ELR (cell line): Measurements from ENCODE around the gene ALG1L2.
A peak's percentile ranks its signal among the peaks of the same experiment; 100 is the strongest.
"Not testable (repeated sequence)": the region's sequence is repeated elsewhere in the genome, so short reads cannot be mapped to it uniquely, and the experiment has no call there.

Experiments
- DNase-seq: peaks from one replicate; pipeline ENCODE4 v3.0.0-alpha.2; 2015; ENCODE audit warnings: low read depth

The ALG1L2 gene

GRCh38 chr3:130094491-130094941, 12.9 kb downstream of the ALG1L2 start:
- DNase-seq, result not testable (repeated sequence)

DNA sequence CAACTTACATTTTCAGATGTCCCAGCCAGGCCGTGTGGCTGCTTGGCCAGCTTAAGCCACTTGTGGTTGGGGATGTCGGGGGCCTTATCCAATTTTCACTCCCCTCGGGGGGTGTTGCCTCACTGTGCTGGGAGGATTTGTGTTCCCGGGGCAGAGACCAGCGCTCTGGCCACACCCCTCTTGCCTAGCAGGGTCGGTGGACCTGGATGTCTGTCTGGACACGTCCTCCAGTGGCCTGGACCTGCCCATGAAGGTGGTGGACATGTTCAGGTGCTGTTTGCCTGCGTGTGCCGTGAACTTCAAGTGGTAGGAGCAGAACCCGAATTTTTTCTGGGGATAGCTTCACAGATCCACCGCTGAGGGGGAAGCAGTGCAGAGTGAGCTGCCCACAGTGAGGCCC, 14.2 kb downstream of the ALG1L2 start:
- not testable (repeated sequence) for DNase-seq

GRCh38 chr3:130097096-130097495, 15.5 kb downstream of the ALG1L2 start:
- DNase-seq, result not testable (repeated sequence)

DNA sequence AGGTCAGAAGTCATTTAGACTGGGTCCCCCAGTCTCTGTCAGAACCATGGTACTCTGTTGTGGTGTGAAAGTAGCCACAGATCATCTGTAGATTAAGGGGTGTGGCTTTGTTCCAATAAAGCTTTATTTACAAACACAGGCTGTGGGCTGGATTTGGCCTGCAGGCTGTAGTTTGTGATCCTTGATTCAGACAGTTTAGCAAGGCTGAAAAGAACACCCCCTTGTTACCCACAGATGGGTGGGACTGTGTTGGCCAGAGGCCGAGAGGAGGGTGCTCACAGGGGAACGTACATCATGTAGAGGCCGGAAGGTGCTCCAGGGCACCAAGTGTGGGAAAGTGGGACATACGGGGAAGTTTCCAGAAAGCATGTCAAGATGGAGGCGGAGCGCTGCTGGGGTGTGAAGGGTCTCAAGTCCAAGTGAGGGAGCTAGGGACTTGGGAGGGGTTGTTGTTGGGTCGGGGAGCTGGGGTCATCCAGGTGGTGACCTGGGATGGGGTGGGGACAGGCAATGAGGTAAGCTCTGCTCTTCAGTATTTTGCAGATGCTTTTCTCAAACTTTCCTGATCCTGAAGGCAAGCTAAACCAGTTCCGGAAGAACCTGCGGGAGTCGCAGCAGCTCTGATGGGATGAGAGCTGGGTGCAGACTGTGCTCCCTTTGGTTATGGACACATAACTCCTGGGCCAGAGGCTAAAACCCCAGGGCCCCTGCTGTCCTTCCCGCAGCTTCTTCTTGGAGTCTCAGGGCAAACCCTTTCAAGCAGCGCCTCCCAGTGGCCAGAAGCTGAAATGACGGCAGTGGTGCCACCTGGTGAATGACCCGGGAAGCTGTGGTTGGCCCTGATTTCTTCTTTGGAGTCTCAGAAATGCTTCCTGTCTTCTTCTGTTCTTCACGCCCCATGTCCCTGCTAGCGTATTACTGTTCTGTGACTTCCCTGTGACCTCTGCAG, 16.3 kb downstream of the ALG1L2 start:
- not testable (repeated sequence) for DNase-seq

- not testable (repeated sequence) for DNase-seq
Measured at GRCh38 chr3:130098639-130099385, 17.2 kb downstream of the ALG1L2 start.

DNA sequence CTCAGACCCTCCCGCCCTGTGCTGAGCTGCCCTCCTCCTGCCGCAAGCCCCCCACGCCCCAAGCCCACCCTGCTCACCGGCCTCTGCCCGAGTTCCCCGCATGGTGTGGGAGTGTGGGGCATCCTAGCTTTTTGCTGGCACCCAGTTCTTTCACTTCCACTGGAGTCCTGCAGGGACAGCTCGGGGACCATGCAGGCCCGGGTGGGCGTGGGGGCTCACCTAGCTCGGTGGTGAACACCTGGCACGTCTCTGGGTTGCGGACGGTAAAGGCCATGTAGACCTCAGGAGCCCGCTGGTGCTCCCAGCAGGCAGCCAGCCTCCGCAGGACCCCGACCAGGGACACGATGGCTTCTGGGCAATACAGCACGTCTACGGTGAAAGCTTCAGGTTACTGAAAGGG, 20.9 kb downstream of the ALG1L2 start:
- DNase-seq, result not testable (repeated sequence)

GRCh38 chr3:130104191-130104590, 22.6 kb downstream of the ALG1L2 start:
- peak; percentile 31 for DNase-seq

DNA sequence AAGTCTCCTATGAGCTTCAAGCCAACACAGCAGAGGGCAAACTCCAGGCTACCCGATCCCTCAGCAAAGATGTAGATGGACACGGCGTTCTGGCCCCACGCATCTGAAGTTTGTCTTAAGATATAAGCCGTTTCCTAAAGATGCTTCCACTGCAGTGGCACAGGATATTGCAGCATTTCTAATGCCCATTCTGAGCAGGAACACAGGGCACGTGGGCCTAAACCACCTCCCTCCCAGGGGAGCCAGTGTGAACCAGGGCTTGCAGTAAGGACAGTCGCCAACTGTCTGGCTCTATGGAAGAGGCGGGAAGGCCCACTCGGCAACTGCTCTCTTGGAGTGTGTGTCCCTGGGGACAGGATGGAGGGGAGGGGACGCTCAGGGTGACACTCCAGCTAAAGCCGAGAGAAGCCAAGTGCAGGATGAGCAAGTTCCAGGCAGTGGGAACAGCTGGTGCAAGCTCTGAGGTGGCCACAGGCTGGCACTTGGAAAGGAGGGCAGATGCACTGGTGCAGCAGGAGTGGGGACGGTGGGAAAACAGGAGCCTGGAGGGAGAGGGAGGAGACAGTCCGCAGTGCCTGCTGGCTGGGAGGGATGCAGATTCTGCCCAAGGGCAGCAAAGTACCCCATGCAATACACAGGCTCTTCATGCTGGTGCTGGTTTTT, 25.8 kb downstream of the ALG1L2 start:
- DNase-seq, result not testable (repeated sequence)

DNA sequence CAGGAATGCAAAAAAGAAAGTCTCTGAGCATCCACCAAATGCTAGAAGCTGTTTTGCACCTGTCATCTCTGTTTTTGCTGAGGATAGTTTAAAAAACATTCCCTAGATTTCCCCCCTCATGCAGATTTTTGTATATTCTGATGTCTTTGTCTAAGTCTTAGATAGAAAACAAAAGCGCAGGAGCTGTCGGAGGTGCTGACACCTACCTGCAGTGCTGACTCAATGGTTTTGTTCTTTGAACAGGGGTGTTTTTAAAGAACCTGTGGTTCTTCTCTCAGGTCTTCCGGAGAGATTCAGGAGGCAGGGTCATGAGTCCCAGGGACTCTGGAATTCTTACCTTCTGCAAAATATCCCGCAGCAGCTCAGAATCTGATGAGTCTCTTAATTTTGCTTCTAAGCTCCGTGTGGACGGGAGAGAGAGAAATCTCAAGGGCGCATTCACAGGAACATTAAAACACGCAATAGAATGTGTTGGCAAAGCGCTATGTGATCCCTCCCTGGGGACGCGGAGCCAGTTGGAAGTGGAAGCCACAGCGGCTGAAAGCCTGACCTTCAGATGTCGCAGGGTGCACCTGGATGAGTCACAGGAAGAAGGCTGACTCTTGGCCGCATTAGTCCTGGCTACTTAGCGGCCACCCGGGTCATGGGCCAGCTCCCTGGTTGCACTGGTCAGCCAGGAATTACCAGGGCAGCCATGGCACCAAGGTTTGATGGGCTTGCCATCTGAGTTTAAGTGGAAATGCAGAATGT, 27.4 kb downstream of the ALG1L2 start:
- DNase-seq, result not testable (repeated sequence)

DNA sequence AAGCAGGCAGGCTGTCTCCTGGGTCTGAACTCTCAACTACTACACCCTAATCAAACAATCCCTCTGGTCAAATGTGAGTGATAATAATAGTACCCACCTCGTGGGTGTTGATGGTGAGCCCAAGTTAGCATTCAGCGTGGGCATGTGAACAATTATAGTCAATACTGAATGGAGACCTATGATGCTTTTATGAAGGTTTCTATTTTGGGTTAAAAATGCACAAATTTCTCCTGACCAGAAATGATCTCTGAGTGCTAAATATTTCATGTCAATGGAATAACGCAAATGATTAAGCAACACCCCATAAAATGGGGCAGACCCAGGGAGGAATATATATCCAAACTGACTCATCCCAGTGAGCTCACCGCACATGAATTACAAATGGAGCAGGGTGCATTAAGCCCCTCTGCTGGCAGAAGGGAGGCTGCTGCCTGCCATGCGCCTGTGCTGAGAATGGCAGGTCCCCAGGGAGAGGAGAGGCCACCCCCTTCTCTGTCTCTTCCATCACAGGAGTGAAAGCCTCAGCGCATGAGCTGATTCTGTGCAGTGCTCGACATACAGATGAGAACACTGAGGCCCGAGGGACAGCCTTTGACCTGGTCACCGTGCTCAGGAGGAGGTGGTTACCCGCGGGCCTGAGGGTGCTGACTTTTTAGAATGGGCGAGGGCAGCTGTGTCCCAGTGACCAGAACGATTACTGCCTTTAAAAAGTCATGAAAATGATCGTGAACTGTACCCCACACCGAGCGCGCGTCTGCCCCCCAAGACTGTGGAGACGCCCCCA, 28.9 kb downstream of the ALG1L2 start:
- DNase-seq, result peak; percentile 79

GRCh38 chr3:130111185-130111864, 29.7 kb downstream of the ALG1L2 start:
- peak; percentile 99 for DNase-seq

- peak; percentile 91 for DNase-seq
Measured at GRCh38 chr3:130111865-130112747, 30.5 kb downstream of the ALG1L2 start.

- not testable (repeated sequence) for DNase-seq
Measured at GRCh38 chr3:130112748-130113073, 31.1 kb downstream of the ALG1L2 start.

GRCh38 chr3:130115400-130115799, 33.8 kb downstream of the ALG1L2 start:
- DNase-seq, result not testable (repeated sequence)

DNA sequence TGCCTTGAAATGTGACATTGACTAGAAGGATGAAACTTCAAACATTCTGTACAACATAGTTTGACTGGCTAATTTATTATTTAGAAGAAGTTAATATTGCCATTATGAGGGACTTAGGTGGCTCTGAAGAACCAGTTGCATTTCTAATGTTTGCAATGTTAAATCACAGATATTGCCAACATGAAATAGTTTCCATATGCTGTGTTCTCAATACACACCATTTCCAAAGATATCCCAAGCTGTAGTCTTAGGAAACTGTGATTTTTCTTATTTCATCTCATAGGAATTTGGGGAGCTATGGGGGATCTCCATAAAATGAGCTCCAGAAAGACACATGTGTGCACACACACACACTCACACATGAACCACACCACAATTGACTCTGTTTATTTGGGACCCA, 36.3 kb downstream of the ALG1L2 start:
- DNase-seq, result no peak

GRCh38 chr3:130119824-130120223, 38.2 kb downstream of the ALG1L2 start:
- not testable (repeated sequence) for DNase-seq

DNA sequence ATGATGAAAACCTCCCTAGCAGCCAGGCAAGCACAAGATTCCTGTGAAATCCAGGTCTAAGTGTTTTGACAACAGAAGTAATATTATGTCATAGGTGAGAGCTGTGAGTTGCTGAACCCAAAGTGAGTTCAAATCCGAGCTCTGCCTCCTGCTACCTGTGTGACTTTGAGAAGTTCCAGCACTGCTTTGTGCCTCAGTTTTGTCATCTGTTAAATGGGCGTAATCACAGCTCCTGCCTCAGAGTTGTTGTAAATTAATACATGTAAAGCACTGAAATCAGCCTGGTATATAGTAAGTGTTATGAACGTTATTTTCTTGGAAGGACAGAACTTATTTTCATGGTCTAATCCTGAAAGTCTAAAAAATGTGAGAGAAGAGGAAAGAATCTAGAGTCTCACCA, 38.7 kb downstream of the ALG1L2 start:
- DNase-seq, result not testable (repeated sequence)

DNA sequence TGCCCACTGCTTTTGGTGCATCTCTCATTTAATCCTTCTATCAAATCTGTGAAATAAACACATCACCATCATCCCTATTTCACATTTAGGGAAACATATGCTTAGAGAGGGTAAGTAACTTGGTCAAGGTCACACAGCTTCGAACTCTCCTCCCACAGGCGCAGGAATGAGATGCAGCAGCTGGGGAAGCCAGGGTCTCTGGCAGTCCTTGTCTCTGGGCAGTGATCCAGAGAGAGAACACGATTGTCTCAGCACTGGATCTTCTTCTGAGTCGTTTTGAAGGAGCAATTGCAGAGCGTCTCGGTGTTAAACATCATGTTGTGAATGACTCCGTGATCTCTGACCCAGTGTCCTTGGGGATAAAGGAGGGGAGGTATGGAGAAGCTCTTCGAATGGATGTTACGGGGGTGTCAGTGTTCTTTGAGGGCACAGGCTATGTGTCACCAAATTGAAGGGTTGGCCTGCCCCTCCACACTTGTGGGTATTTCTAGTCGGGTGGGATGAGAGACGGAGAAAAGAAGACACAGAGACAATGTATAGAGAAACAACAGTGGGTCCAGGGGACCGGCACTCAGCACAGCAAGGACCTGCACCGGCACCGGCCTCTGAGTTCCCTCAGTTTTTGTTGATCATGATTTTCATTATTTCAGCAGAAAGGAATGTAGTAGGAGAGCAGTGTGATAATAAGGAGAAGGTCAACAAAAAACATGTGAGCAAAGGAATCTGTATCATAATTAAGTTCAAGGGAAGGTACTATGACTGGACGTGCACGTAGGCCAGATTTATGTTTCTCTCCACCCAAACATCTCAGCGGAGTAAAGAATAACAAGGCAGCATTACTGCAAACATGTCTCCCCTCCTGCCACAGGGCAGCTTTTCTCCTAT, 41.5 kb downstream of the ALG1L2 start:
- DNase-seq, result not testable (repeated sequence)
